H1 (cell line): Measurements from ENCODE around the gene ANXA1. TPM values are rescaled to one million over a fixed set of nuclear protein-coding genes. Genes with fewer than 3 reads are reported as not detected.

ENCODE experiments used
- ATF2 ChIP-seq: IDR thresholded peaks from 2 replicates; pipeline ENCODE4 v1.6.1; 2012; ENCODE audit warnings: low read length, inconsistent platforms
- SP1 ChIP-seq: IDR thresholded peaks from 2 replicates; pipeline ENCODE4 v1.6.1; 2011; ENCODE audit warnings: low read depth, low read length
- TAF7 ChIP-seq: optimal IDR thresholded peaks from 2 replicates; pipeline ENCODE3; 2011; ENCODE audit warnings: low read depth, mild to moderate bottlenecking, inconsistent platforms, low read length, moderate library complexity, borderline replicate concordance
- polyA plus RNA-seq, 7 experiments: library from polyadenylated mRNA; depleted of rRNA in 3 of 7; stranded (reverse) in 5 of 7; unstranded in 2 of 7; fragments of >200 nt in 5 of 7; fragments of 200-250 nt in 2 of 7; gene quantifications; 1 replicate in 5 of 7; 2 replicates in 1 of 7; 4 replicates in 1 of 7; pipeline versions ENCODE4 v1.2.1 to v1.2.3, GENCODE V29; 2011 to 2013; ENCODE audit warnings: missing spikeins in 2 of 7, mixed read lengths in 2 of 7
- total RNA-seq: library from RNA; stranded (reverse); fragmentation: NEBNext Ultra II Directional; extraction: Animal tissue kit (Norgen Biotek cat#: 25700); gene quantifications from 2 replicates; pipeline ENCODE4 v1.2.1, GENCODE V29; 2021

The ANXA1 gene
- total and polyA plus RNA-seq, 2 of the 8 experiments (the other 6 are each of a cell fraction or from before 2014, with no cell fraction given) = 0.71 to 5.7 TPM

DNA sequence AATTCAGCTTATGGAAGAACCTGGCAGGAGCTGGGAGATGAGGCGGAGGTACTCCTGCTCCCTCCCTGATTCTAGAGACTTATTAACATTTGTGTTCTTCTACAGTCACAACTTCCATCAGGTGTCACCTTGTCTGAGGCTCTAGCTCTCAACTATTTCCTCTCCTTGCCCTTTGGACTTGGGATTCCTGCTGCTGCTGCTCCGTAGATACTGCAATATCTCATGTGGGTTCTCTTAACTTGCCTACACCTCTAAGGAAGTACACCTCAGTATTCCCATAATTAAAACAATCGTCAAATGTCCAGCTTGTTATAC lies 21.2 kb downstream of the ANXA1 start (continued):
- no peak for TF ChIP-seq ATF2
- TF ChIP-seq SP1 = no peak
- TF ChIP-seq TAF7 = no peak
